Measurements from ENCODE around the gene GRM3. TPM values are rescaled to one million over a fixed set of nuclear protein-coding genes. Genes with fewer than 3 reads are reported as not detected.

Gene GRM3
- not detected in 2 replicates for total RNA-seq

GRCh38 chr7:86643561-86644281, at the start of gene GRM3:
TSS of gene GRM3 (plus strand) at chr7:86643909. CDS start at chr7:86765146, 121,237 bp downstream.

